Rectal smooth muscle tissue (tissue), 1 donor: Measurements from ENCODE around the gene POLD1.
"Not testable (repeated sequence)": the region's sequence is repeated elsewhere in the genome, so short reads cannot be mapped to it uniquely, and the experiment has no call there.

Experiments used
- H3K27ac ChIP-seq: one replicate; pipeline ENCODE4 v1.7.0; 2013; ENCODE audit warnings: low read depth, low read length, inconsistent platforms
- H3K27me3 ChIP-seq: one replicate; pipeline ENCODE4 v1.7.0; 2013; ENCODE audit warnings: low read length; ENCODE audit not compliant: control insufficient read depth, insufficient read depth
- H3K36me3 ChIP-seq: one replicate; pipeline ENCODE4 v1.7.0; 2013; ENCODE audit warnings: low read length; ENCODE audit not compliant: control insufficient read depth, insufficient read depth
- H3K4me1 ChIP-seq: one replicate; pipeline ENCODE4 v1.7.0; 2013; ENCODE audit warnings: low read length; ENCODE audit not compliant: control insufficient read depth, insufficient read depth
- H3K4me3 ChIP-seq: one replicate; pipeline ENCODE4 v1.7.0; 2013; ENCODE audit warnings: low read length
- H3K9ac ChIP-seq: one replicate; pipeline ENCODE4 v1.7.0; 2013; ENCODE audit warnings: low read length

Gene POLD1

DNA sequence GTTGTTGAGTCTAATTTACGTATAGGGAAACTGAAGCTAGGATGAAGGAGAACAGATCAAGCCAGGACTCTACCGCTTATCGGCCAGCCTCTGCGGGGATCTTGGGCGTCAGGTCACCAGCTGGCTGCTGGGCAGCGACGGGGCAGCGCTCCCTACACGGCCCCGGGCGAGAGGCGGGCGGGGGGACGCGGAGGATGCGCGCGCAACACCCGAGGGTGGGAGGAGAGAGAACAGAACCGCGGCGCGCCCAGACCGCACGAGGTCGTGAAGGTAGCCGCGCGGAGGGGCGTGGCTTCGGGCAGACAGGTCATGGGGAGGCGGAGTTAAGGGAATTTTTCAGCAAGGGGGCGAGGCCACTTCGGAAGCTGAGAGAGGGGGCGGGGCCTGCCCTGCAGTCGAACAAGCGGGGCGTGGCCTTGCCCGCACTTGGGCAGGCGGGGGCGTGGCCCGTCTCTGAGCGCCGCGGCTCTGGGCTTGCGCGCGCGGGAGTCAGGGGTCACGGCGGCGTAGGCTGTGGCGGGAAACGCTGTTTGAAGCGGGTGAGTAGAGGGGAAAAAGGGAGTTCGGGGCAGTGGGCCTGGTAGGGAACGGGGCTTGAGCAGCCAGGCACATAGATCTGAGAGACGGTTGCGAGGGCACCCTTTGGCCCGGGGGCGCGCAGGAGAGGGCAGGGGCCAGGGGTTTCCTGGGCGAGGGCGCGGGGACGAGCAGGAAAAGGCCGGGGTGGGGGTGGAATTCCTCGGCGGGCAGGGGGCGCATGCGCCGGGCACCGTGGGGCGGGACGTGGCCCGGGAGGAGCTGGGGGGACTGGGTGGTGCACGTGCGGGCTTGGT lies at the start of gene POLD1:
POLD1 (plus strand) TSS at position 496 of the 833 bp plus-strand sequence. CDS start 14,505 bp downstream, outside the sequence.
- Histone ChIP-seq H3K4me3 (peak within 1 kb of the TSS; percentile 71), H3K27ac (peak within 1 kb of the TSS; percentile 88), H3K9ac (peak within 1 kb of the TSS; percentile 35), H3K27me3 (no peaks in the 10 kb centered on the region), H3K36me3 (peaks cover 24% of the 10 kb centered on the region), H3K4me1 (peaks cover 6% of the 10 kb centered on the region)

GRCh38 chr19:50334741-50335421 lies 49.3 kb upstream of the POLD1 start:
- Histone ChIP-seq H3K4me1 (no peaks in the 10 kb centered on the region), H3K36me3 (no peaks in the 10 kb centered on the region), H3K27ac (no peak overlapping the region), H3K27me3 (peaks cover 11% of the 10 kb centered on the region), H3K9ac (no peak overlapping the region), H3K4me3 (no peak overlapping the region)

DNA sequence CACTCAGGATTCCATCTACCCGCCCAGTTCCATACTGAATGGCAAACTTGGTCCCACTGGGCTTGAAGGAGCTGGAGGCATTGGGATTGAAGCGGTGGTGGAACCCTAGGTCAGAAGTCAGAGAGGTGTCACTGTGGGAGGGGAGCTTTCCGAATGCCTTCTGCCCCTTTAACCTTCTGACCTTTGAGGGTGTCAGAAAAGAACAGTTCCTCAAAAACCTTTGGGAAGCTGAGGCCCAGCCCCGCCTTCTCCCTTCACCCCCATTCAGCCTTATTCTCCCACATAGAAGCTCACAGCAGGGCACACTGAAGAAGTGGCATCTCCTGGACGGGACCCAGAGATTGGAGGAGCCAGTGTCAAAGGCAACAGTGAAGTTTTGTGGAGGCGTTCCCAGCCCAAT lies 47.1 kb upstream of the POLD1 start:
- H3K4me3 ChIP-seq, H3K9ac ChIP-seq, H3K36me3 ChIP-seq, H3K4me1 ChIP-seq, H3K27ac ChIP-seq, H3K27me3 ChIP-seq: not testable (repeated sequence)

- H3K9ac ChIP-seq = no peak overlapping the region
- H3K4me3 ChIP-seq = no peak overlapping the region
- no peaks in the 10 kb centered on the region for H3K27me3 ChIP-seq
- no peak overlapping the region for H3K27ac ChIP-seq
- no peaks in the 10 kb centered on the region for H3K36me3 ChIP-seq
- no peaks in the 10 kb centered on the region for H3K4me1 ChIP-seq
Observed at GRCh38 chr19:50340331-50340730, 43.8 kb upstream of the POLD1 start.

DNA sequence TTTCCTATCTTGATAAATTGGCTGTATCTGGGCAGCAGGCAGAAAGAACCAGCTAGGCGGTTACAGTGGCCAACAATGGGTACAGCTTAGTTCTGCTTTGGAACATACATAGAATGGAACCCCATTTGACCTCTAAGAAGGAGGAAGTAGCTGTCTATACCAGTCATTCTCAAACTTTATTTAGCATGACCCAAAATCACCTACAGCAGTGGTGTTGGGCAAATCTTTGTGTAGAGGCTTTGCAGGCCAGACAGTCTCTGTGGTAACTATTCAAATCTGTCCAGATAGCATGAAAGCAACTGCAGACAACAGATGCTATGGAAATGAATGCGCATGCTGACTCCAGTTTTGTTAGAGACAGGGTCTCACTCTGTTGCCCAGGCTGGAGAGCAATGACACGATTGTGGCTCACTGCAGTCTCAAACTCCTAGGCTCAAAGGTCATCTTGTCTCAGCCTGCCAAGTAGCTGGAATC lies 43.0 kb upstream of the POLD1 start:
- Histone ChIP-seq H3K27ac (no peak overlapping the region), H3K4me3 (no peak overlapping the region), H3K4me1 (no peaks in the 10 kb centered on the region), H3K27me3 (no peaks in the 10 kb centered on the region), H3K36me3 (no peaks in the 10 kb centered on the region), H3K9ac (no peak overlapping the region)

GRCh38 chr19:50344661-50345318 lies 39.4 kb upstream of the POLD1 start:
- H3K9ac ChIP-seq = no peak overlapping the region
- H3K27ac ChIP-seq = no peak overlapping the region
- H3K4me3 ChIP-seq = no peak overlapping the region

DNA sequence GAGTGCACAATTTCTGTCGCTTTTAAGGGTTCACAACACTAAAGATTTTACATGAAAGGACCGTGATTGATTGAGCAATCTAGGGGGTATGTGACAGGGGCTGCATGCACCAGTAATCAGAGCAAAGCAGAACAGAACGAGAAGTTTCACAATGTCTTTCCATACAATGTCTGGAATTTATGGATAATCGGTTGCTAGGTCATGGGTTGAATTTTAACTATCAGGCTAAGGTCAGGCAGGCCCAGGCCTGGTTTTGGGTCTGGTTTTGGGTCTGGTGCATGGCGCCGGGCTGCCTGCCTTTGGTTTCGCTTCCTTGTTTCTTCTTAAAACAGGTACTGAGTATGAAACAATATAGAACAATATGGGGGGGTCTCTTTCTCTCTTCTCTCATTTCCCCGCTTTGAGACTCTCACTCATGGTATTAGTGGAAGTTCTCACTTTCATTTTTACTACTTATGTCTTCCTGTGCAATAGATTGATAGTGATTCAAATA lies 37.0 kb upstream of the POLD1 start:
- not testable (repeated sequence) for H3K27ac ChIP-seq, H3K27me3 ChIP-seq, H3K4me3 ChIP-seq, H3K36me3 ChIP-seq, H3K9ac ChIP-seq, H3K4me1 ChIP-seq

More at GRCh38 chr19:50344661-50345318, 39.4 kb upstream of the POLD1 start:
- no peaks in the 10 kb centered on the region for H3K27me3 ChIP-seq
- H3K36me3 ChIP-seq = no peaks in the 10 kb centered on the region
- H3K4me1 ChIP-seq = no peaks in the 10 kb centered on the region

DNA sequence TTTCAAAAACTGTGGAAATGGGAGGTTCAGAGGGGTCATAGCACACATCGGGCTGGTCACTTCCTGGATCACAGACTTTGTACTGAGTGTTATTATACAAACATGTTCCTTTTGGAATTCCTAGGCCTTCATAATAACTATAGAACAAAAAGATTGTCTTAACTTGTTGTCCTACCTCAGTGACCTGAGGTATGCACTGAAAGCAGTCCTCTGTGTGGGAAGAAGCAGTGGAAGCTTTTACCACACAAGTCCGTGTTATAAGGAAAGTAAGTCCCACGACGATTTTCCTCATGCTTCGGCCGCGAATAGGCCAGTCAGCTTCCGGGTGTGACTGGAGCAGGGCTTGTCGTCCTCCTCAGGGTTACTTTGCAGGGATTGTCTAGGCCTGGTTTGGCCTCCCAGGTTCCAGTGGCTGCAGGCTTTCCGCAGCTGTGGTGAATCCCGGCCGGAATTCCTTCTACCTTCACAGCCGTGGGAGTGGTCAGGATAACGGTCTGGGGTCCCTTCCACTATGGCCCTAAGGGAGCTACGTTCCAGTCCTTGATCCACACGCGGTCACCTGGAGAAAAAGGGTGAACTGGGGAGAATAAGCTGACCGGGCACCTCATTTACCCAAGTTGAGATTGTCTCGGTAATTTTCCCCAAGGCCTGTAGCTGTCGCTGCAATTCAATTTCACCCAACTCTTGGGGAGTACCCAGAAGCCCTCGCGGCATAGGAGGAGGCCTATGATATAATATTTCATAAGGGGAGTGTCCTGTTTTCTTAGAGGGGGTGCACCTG lies 34.7 kb upstream of the POLD1 start:
- no peaks in the 10 kb centered on the region for H3K27me3 ChIP-seq
- H3K4me3 ChIP-seq = no peak overlapping the region
- no peak overlapping the region for H3K27ac ChIP-seq
- no peaks in the 10 kb centered on the region for H3K36me3 ChIP-seq
- H3K4me1 ChIP-seq = no peaks in the 10 kb centered on the region
- no peak overlapping the region for H3K9ac ChIP-seq

DNA sequence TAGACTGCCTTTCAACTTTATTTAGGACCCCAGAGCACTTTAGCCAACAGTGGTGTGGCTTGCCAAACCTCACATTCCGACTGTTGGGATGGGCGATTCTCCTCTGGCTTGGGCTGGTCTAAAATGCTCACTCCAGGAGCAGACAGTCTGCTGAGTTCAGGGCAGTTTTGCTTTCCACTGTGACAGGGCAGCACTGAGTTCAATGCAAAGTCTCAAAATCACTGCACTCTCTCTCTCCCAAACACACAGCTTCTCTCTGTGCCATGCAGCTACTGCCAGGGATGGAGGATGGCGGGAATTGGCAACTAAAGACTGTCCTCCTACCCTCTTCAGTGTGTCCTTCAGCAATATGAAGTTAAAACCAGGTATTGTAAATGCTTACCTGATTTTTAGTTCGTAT lies 31.9 kb upstream of the POLD1 start:
- no peaks in the 10 kb centered on the region for H3K27me3 ChIP-seq
- no peaks in the 10 kb centered on the region for H3K4me1 ChIP-seq
- H3K4me3 ChIP-seq = no peak overlapping the region
- no peak overlapping the region for H3K9ac ChIP-seq
- no peaks in the 10 kb centered on the region for H3K36me3 ChIP-seq
- no peak overlapping the region for H3K27ac ChIP-seq

- not testable (repeated sequence) for H3K9ac ChIP-seq, H3K27ac ChIP-seq, H3K4me3 ChIP-seq, H3K4me1 ChIP-seq, H3K36me3 ChIP-seq, H3K27me3 ChIP-seq
Observed at GRCh38 chr19:50353487-50353880, 30.7 kb upstream of the POLD1 start.

GRCh38 chr19:50356691-50357177 lies 27.4 kb upstream of the POLD1 start:
- no peaks in the 10 kb centered on the region for H3K36me3 ChIP-seq
- H3K4me1 ChIP-seq = no peaks in the 10 kb centered on the region
- peaks cover 3% of the 10 kb centered on the region for H3K27me3 ChIP-seq
- H3K9ac ChIP-seq = no peak overlapping the region
- no peak overlapping the region for H3K4me3 ChIP-seq
- no peak overlapping the region for H3K27ac ChIP-seq
